ENCODE data around the gene KRTAP12-2.

GRCh38 chr21:44666401-44667320 lies at the start of gene KRTAP12-2:
- TF ChIP-seq EZH2 (IDR thresholded peaks at IDR 0.05; ENCODE audit: borderline replicate concordance, low read depth, low read length, severe bottlenecking) (no peak), POLR2AphosphoS5 (IDR thresholded peaks at IDR 0.05; ENCODE audit: insufficient read depth, low read depth, low read length) (no peak), MAX (IDR thresholded peaks at IDR 0.05; ENCODE audit: insufficient read depth, insufficient read length) (no peak), FOS (IDR thresholded peaks at IDR 0.05; ENCODE audit: borderline replicate concordance, insufficient read depth, low read length) (no peak)
- TF ChIP-seq, protein P1, sequence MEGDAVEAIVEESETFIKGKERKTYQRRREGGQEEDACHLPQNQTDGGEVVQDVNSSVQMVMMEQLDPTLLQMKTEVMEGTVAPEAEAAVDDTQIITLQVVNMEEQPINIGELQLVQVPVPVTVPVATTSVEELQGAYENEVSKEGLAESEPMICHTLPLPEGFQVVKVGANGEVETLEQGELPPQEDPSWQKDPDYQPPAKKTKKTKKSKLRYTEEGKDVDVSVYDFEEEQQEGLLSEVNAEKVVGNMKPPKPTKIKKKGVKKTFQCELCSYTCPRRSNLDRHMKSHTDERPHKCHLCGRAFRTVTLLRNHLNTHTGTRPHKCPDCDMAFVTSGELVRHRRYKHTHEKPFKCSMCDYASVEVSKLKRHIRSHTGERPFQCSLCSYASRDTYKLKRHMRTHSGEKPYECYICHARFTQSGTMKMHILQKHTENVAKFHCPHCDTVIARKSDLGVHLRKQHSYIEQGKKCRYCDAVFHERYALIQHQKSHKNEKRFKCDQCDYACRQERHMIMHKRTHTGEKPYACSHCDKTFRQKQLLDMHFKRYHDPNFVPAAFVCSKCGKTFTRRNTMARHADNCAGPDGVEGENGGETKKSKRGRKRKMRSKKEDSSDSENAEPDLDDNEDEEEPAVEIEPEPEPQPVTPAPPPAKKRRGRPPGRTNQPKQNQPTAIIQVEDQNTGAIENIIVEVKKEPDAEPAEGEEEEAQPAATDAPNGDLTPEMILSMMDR (IDR thresholded peaks at IDR 0.05; ENCODE audit: extremely low read depth in 1 of 2, insufficient read depth in 1 of 2, low read depth in 1 of 2, low read length in 2 of 2): no peak

All from endothelial cell of umbilical vein (primary cell).